K562 (cell line): ENCODE data around the gene DCAF11. TPM values are rescaled to one million over a fixed set of nuclear protein-coding genes. Genes with fewer than 3 reads are reported as not detected.

Experiments used
- ESRRA ChIP-seq: fragments of 450-650 bp; IDR thresholded peaks from 2 replicates; pipeline ENCODE4 v1.6.1; 2014; ENCODE audit warnings: low read depth, mild to moderate bottlenecking, moderate library complexity, borderline replicate concordance
- HDGF ChIP-seq: fragments of 450-650 bp; IDR thresholded peaks from 2 replicates; pipeline ENCODE4 v1.6.1; 2016
- KDM2B ChIP-seq: fragments of 250-450 bp; sonication (Bioruptor Pico); IDR thresholded peaks from 2 replicates; pipeline ENCODE4 v1.8.0; 2021; ENCODE audit warnings: mild to moderate bottlenecking, moderate library complexity
- KLF10 ChIP-seq: fragments of 250-450 bp; sonication (Bioruptor Pico); IDR thresholded peaks from 2 replicates; pipeline ENCODE4 v1.6.1; 2021; ENCODE audit warnings: matching md5 sums
- LARP7 ChIP-seq: fragments of 450-650 bp; IDR thresholded peaks from 2 replicates; pipeline ENCODE4 v1.6.1; 2016
- MCM5 ChIP-seq: fragments of 450-650 bp; IDR thresholded peaks from 2 replicates; pipeline ENCODE4 v1.6.1; 2016; ENCODE audit warnings: low read depth
- MEIS2 ChIP-seq: fragments of 450-650 bp; IDR thresholded peaks from 2 replicates; pipeline ENCODE4 v1.6.1; 2014; ENCODE audit warnings: mild to moderate bottlenecking; ENCODE audit not compliant: partially characterized antibody
- MIER1 ChIP-seq: fragments of 450-650 bp; IDR thresholded peaks from 2 replicates; pipeline ENCODE4 v1.6.1; 2016; ENCODE audit warnings: antibody characterized with exemption, mild to moderate bottlenecking, low read depth
- MTA2 ChIP-seq: fragments of 450-650 bp; IDR thresholded peaks from 2 replicates; pipeline ENCODE4 v1.6.1; 2016; ENCODE audit warnings: low read depth
- SNAPC5 ChIP-seq: fragments of 250-450 bp; sonication (Bioruptor Pico); IDR thresholded peaks from 2 replicates; pipeline ENCODE4 v1.8.0; 2021; ENCODE audit warnings: moderate library complexity, mild to moderate bottlenecking, inconsistent platforms
- SRSF7 ChIP-seq: fragments of 200-400 bp; formaldehyde crosslinking; optimal IDR thresholded peaks from 2 replicates; pipeline ENCODE3; 2017; ENCODE audit warnings: mild to moderate bottlenecking, low read depth, low read length
- TSC22D4 ChIP-seq: fragments of 450-650 bp; IDR thresholded peaks from 2 replicates; pipeline ENCODE4 v1.6.1; 2016; ENCODE audit warnings: missing genetic modification characterization, missing biosample characterization, control low read depth
- ZNF12 ChIP-seq: sonication (generic); formaldehyde crosslinking; IDR thresholded peaks from 2 replicates; pipeline ENCODE4 v1.4.0; 2020; ENCODE audit warnings: mild to moderate bottlenecking, missing genetic modification reagents
- ZNF274 ChIP-seq: IDR thresholded peaks from 2 replicates; pipeline ENCODE4 v1.6.1; 2011; ENCODE audit warnings: low read depth, mild to moderate bottlenecking, low read length, moderate library complexity, borderline replicate concordance
- ZNF518B ChIP-seq: fragments of 250-450 bp; sonication (Bioruptor Pico); IDR thresholded peaks from 2 replicates; pipeline ENCODE4 v1.5.0; 2021; ENCODE audit warnings: mild to moderate bottlenecking, moderate library complexity
- ZSCAN29 ChIP-seq: fragments of 450-650 bp; IDR thresholded peaks from 2 replicates; pipeline ENCODE4 v1.6.1; 2017
- polyA plus RNA-seq, 8 experiments: library from polyadenylated mRNA; depleted of rRNA in 4 of 8; stranded (reverse) in 5 of 8; unstranded in 3 of 8; fragments of >200 nt; fragmentation: Nextera tagmentation in 2 of 8; fragmentation: Illumina TruSeq in 1 of 8; extraction: Ambion mirVana in 2 of 8; extraction: Trizol in 1 of 8; gene quantifications; 2 replicates each; pipeline versions ENCODE4 v1.2.1 to v1.2.3, GENCODE V29; 2011 to 2014; ENCODE audit warnings: inconsistent platforms in 1 of 8, missing spikeins in 1 of 8
- total RNA-seq, 7 experiments: library from RNA; depleted of rRNA in 6 of 7; stranded (reverse); fragments of >200 nt in 6 of 7; fragmentation: Illumina TruSeq in 2 of 7; extraction: Trizol in 2 of 7; gene quantifications; 2 replicates each; pipeline versions ENCODE4 v1.2.1 to v1.2.3, GENCODE V29; 2011 to 2021; ENCODE audit warnings: low replicate concordance in 1 of 7
- TF ChIP-seq, protein P1 (sequence below): sonication (generic); IDR thresholded peaks from 2 replicates; pipeline ENCODE4 v1.6.1; 2016
- TF ChIP-seq, protein P2 (sequence below), 2 experiments: fragments of 450-650 bp; IDR thresholded peaks; 2 replicates each; pipeline ENCODE4 v1.6.1; 2018; ENCODE audit warnings: mild to moderate bottlenecking in 2 of 2, low read depth in 1 of 2; ENCODE audit not compliant: partially characterized antibody in 2 of 2
- TF ChIP-seq, protein P3 (sequence below): fragments of 450-650 bp; formaldehyde crosslinking; IDR thresholded peaks from 2 replicates; pipeline ENCODE4 v1.4.0; 2022; ENCODE audit warnings: missing genetic modification characterization

The DCAF11 gene
- total and polyA plus RNA-seq, 9 of the 15 experiments (the other 6 are each of a cell fraction or from before 2014, with no cell fraction given), result 8.5 to 46.2 (median 36.4) TPM

DNA sequence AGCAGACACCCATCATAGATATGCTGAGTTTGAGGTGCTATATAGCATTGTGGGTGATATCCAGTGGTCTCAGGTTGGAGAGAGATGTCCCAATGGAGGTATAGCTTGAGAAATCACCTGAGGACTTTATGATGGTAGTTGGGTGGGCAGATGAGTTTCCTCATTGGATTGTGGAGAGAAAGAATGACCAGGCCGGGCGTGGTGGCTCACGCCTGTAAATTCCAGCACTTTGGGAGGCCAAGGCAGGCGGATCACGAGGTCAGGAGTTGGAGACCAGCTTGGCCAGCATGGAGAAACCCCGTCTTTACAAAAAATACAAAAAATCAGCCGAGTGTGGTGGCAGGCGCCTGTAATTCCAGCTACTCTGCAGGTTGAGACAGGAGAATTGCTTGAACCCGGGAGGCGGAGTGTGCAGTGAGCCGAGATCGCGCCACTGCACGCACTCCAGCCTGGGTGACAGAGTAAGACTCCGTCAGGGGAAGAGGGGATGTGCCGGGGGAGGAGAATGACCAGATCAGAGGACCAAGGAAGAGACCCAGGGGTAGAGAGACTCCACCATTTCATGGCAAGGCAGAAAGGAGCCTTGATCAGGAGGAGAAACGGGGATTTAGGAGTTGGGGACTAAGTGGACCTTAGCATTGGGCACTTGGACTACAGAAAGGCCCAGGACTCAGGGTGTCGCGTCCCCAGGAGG, 21.2 kb upstream of the DCAF11 start (continued):
- TF ChIP-seq MIER1 (no peak), MTA2 (no peak), KDM2B (CRISPR knock-in tag) (no peak), ZNF518B (CRISPR knock-in tag) (no peak), SRSF7 (no peak), ZNF274 (no peak), ZSCAN29 (no peak), HDGF (0 out of 2 replicates have a peak, but pooled peaks have one; percentile 20), LARP7 (0 out of 2 replicates have a peak, but pooled peaks have one; percentile 71), TSC22D4 (tag) (no peak), ZNF12 (CRISPR knock-in tag) (no peak), ESRRA (no peak), MEIS2 (no peak), KLF10 (CRISPR knock-in tag) (no peak), SNAPC5 (CRISPR knock-in tag) (no peak), MCM5 (no peak)
- TF ChIP-seq, protein P1, sequence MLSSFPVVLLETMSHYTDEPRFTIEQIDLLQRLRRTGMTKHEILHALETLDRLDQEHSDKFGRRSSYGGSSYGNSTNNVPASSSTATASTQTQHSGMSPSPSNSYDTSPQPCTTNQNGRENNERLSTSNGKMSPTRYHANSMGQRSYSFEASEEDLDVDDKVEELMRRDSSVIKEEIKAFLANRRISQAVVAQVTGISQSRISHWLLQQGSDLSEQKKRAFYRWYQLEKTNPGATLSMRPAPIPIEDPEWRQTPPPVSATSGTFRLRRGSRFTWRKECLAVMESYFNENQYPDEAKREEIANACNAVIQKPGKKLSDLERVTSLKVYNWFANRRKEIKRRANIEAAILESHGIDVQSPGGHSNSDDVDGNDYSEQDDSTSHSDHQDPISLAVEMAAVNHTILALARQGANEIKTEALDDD, result no peak
- TF ChIP-seq, protein P2, sequence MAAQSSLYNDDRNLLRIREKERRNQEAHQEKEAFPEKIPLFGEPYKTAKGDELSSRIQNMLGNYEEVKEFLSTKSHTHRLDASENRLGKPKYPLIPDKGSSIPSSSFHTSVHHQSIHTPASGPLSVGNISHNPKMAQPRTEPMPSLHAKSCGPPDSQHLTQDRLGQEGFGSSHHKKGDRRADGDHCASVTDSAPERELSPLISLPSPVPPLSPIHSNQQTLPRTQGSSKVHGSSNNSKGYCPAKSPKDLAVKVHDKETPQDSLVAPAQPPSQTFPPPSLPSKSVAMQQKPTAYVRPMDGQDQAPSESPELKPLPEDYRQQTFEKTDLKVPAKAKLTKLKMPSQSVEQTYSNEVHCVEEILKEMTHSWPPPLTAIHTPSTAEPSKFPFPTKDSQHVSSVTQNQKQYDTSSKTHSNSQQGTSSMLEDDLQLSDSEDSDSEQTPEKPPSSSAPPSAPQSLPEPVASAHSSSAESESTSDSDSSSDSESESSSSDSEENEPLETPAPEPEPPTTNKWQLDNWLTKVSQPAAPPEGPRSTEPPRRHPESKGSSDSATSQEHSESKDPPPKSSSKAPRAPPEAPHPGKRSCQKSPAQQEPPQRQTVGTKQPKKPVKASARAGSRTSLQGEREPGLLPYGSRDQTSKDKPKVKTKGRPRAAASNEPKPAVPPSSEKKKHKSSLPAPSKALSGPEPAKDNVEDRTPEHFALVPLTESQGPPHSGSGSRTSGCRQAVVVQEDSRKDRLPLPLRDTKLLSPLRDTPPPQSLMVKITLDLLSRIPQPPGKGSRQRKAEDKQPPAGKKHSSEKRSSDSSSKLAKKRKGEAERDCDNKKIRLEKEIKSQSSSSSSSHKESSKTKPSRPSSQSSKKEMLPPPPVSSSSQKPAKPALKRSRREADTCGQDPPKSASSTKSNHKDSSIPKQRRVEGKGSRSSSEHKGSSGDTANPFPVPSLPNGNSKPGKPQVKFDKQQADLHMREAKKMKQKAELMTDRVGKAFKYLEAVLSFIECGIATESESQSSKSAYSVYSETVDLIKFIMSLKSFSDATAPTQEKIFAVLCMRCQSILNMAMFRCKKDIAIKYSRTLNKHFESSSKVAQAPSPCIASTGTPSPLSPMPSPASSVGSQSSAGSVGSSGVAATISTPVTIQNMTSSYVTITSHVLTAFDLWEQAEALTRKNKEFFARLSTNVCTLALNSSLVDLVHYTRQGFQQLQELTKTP (IDR thresholded peaks at IDR 0.05; ENCODE audit: low read depth in 1 of 2, partially characterized antibody in 2 of 2), result peak in 1 of 2 experiments; percentile 17
- TF ChIP-seq, protein P3, sequence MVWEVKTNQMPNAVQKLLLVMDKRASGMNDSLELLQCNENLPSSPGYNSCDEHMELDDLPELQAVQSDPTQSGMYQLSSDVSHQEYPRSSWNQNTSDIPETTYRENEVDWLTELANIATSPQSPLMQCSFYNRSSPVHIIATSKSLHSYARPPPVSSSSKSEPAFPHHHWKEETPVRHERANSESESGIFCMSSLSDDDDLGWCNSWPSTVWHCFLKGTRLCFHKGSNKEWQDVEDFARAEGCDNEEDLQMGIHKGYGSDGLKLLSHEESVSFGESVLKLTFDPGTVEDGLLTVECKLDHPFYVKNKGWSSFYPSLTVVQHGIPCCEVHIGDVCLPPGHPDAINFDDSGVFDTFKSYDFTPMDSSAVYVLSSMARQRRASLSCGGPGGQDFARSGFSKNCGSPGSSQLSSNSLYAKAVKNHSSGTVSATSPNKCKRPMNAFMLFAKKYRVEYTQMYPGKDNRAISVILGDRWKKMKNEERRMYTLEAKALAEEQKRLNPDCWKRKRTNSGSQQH, result no peak
